IMR-90 (cell line): Measurements from ENCODE around the gene FUS. TPM values are rescaled to one million over a fixed set of nuclear protein-coding genes. Genes with fewer than 3 reads are reported as not detected.

Experiments used
- ATAC-seq: fragments of 200-7000 bp; cut with Tn5 transposase; 2 replicates; pipeline ENCODE4 v1.9.1; 2020; ENCODE audit warnings: low read depth, mild to moderate bottlenecking, moderate library complexity
- BruUV-seq: library from RNA; stranded (reverse); fragments of 400-500 nt; replicated peaks from 2 replicates; lab custom pipeline; 2021; lab: Mats Ljungman, UMichigan
- CTCF ChIA-PET: fragments of 300-600 bp; formaldehyde crosslinking; extraction: SDS; loops from one replicate; lab custom pipeline; 2021; ENCODE audit warnings: antibody characterized with exemption; lab: Yijun Ruan, JAX
- POLR2A ChIA-PET: fragments of 300-600 bp; sonication (Branson Sonifier 250); formaldehyde crosslinking; loops from one replicate; lab custom pipeline; 2022; ENCODE audit warnings: antibody characterized with exemption; ENCODE audit not compliant: unreplicated experiment; lab: Charles Lee
- DNase-seq: peaks from one replicate; pipeline ENCODE4 v3.0.0; 2013
- H2AFZ ChIP-seq: replicated peaks from 2 replicates; pipeline ENCODE3; 2013; ENCODE audit warnings: low read length, mild to moderate bottlenecking; ENCODE audit not compliant: poor library complexity
- H2AK5ac ChIP-seq: 2 replicates; pipeline ENCODE4 v1.6.1; 2013; ENCODE audit warnings: low read depth, low read length, inconsistent platforms
- H2AK9ac ChIP-seq: replicated peaks from 2 replicates; pipeline ENCODE3; 2013; ENCODE audit warnings: mild to moderate bottlenecking, low read depth, low read length, moderate library complexity; ENCODE audit not compliant: poor library complexity
- H2BK120ac ChIP-seq: 2 replicates; pipeline ENCODE4 v1.6.1; 2013; ENCODE audit warnings: low read depth, low read length, inconsistent platforms
- H2BK15ac ChIP-seq: 3 replicates; pipeline ENCODE4 v1.6.1; 2013; ENCODE audit warnings: low read depth, low read length, inconsistent platforms
- H2BK20ac ChIP-seq: 2 replicates; pipeline ENCODE4 v1.6.1; 2013; ENCODE audit warnings: low read depth, mild to moderate bottlenecking, inconsistent platforms, low read length, moderate library complexity
- H2BK5ac ChIP-seq: 2 replicates; pipeline ENCODE4 v1.6.1; 2013; ENCODE audit warnings: mild to moderate bottlenecking, low read depth, low read length, inconsistent platforms; ENCODE audit not compliant: poor library complexity, severe bottlenecking
- H3K14ac ChIP-seq: replicated peaks from 2 replicates; pipeline ENCODE4 v1.6.1; 2013; ENCODE audit warnings: low read depth, low read length, inconsistent platforms
- H3K18ac ChIP-seq: 2 replicates; pipeline ENCODE4 v1.6.1; 2013; ENCODE audit warnings: low read depth, low read length, control low read depth
- H3K23ac ChIP-seq: 2 replicates; pipeline ENCODE4 v1.6.1; 2013; ENCODE audit warnings: low read depth, low read length, inconsistent platforms
- H3K27ac ChIP-seq: 2 replicates; pipeline ENCODE4 v1.5.1; 2013; ENCODE audit warnings: mild to moderate bottlenecking, control low read depth, low read length; ENCODE audit not compliant: insufficient read depth
- H3K27me3 ChIP-seq: 2 replicates; pipeline ENCODE4 v1.6.1; 2013; ENCODE audit warnings: low read length; ENCODE audit not compliant: control insufficient read depth, insufficient read depth
- H3K36me3 ChIP-seq: 2 replicates; pipeline ENCODE4 v1.6.1; 2013; ENCODE audit warnings: low read length, mixed read lengths; ENCODE audit not compliant: control insufficient read depth, insufficient read depth
- H3K4ac ChIP-seq: 2 replicates; pipeline ENCODE4 v1.6.1; 2013; ENCODE audit warnings: low read depth, low read length, inconsistent platforms
- H3K4me1 ChIP-seq: 2 replicates; pipeline ENCODE4 v1.6.1; 2013; ENCODE audit warnings: low read length, mixed read lengths; ENCODE audit not compliant: control insufficient read depth, insufficient read depth
- H3K4me2 ChIP-seq: 2 replicates; pipeline ENCODE4 v1.6.1; 2013; ENCODE audit warnings: low read depth, mild to moderate bottlenecking, control low read depth, low read length, moderate library complexity
- H3K4me3 ChIP-seq: 2 replicates; pipeline ENCODE4 v1.5.1; 2013; ENCODE audit warnings: low read depth, mild to moderate bottlenecking, control low read depth, low read length, moderate library complexity; ENCODE audit not compliant: insufficient read depth
- H3K56ac ChIP-seq: 2 replicates; pipeline ENCODE4 v1.6.1; 2013; ENCODE audit warnings: low read length, inconsistent platforms; ENCODE audit not compliant: insufficient read depth; ENCODE audit errors: extremely low read depth
- H3K79me1 ChIP-seq, 2 experiments: 2 replicates each; pipeline ENCODE4 v1.6.1; 2013; ENCODE audit warnings: low read length in 2 of 2, inconsistent platforms in 1 of 2, low read depth in 1 of 2
- H3K9ac ChIP-seq: 2 replicates; pipeline ENCODE4 v1.6.1; 2013; ENCODE audit warnings: low read depth, low read length, control low read depth
- H3K9me1 ChIP-seq: 2 replicates; pipeline ENCODE4 v1.6.1; 2013; ENCODE audit warnings: low read length, inconsistent platforms; ENCODE audit not compliant: insufficient read depth
- H3K9me3 ChIP-seq: 2 replicates; pipeline ENCODE4 v1.6.1; 2013; ENCODE audit warnings: low read length; ENCODE audit not compliant: control insufficient read depth, insufficient read depth
- H4K20me1 ChIP-seq: 2 replicates; pipeline ENCODE4 v1.6.1; 2013; ENCODE audit warnings: low read length, inconsistent platforms; ENCODE audit not compliant: insufficient read depth
- H4K5ac ChIP-seq: 2 replicates; pipeline ENCODE4 v1.6.1; 2013; ENCODE audit warnings: mild to moderate bottlenecking, low read depth, low read length, control low read depth
- H4K8ac ChIP-seq, 2 experiments: 2 replicates each; pipeline ENCODE4 v1.6.1; 2013; ENCODE audit warnings: low read depth in 2 of 2, low read length in 2 of 2, control low read depth in 1 of 2, inconsistent platforms in 1 of 2
- H4K91ac ChIP-seq: 2 replicates; pipeline ENCODE4 v1.6.1; 2013; ENCODE audit warnings: low read depth, low read length, inconsistent platforms; ENCODE audit not compliant: insufficient read depth
- CTCF ChIP-seq: conservative IDR thresholded peaks from 2 replicates; pipeline ENCODE4 v1.5.1; 2012; ENCODE audit warnings: mild to moderate bottlenecking, low read depth, low read length, improper control_type of control experiment
- ELK1 ChIP-seq: fragments of 150-350 bp; IDR thresholded peaks from 2 replicates; pipeline ENCODE4 v1.6.1; 2016; ENCODE audit warnings: low read depth, mild to moderate bottlenecking, low read length, moderate library complexity, borderline replicate concordance
- FOS ChIP-seq: fragments of 150-350 bp; IDR thresholded peaks from 2 replicates; pipeline ENCODE4 v1.6.1; 2016; ENCODE audit warnings: low read depth, low read length
- MAZ ChIP-seq: IDR thresholded peaks from 2 replicates; pipeline ENCODE4 v1.6.1; 2012; ENCODE audit warnings: low read depth, mild to moderate bottlenecking, low read length, improper control_type of control experiment, moderate library complexity, borderline replicate concordance
- NFE2L2 ChIP-seq: fragments of 150-350 bp; IDR thresholded peaks from 2 replicates; pipeline ENCODE4 v1.6.1; 2016; ENCODE audit warnings: low read depth, mild to moderate bottlenecking, low read length
- SMC3 ChIP-seq: fragments of 150-350 bp; IDR thresholded peaks from 2 replicates; pipeline ENCODE4 v1.6.1; 2016; ENCODE audit warnings: low read depth, mild to moderate bottlenecking, antibody characterized with exemption, low read length, moderate library complexity
- WGBS, 2 experiments: methylation state at CpG; one replicate each; pipeline versions ENCODE4 v1.1.5 to v1.1.7; 2013; ENCODE audit warnings: missing lambda C conversion rate in 2 of 2; ENCODE audit not compliant: insufficient read length in 1 of 2; ENCODE audit errors: extremely low coverage in 2 of 2; 5-methylcytosine and 5-hydroxymethylcytosine counted together
- dilution Hi-C: fragments of 300-500 bp; cut with HindIII; formaldehyde crosslinking; loops from one replicate; pipeline ENCODE4 v1.14.3; 2018; ENCODE audit warnings: low sequenced_read_pairs; ENCODE audit not compliant: unreplicated experiment
- in situ Hi-C: fragments of 300-500 bp; cut with MboI; formaldehyde crosslinking; loops from 3 replicates; pipeline ENCODE4 v1.14.3; 2019; ENCODE audit warnings: low sequenced_read_pairs, inconsistent platforms, mixed read lengths
- intact Hi-C: fragments of 100-400 bp; cut with micrococcal nuclease; formaldehyde crosslinking; loops from 2 replicates; pipeline ENCODE4 v1.10.0; 2022
- polyA plus RNA-seq, 3 experiments: library from polyadenylated mRNA; depleted of rRNA; stranded (reverse); fragments of >200 nt; gene quantifications; 2 replicates each; pipeline ENCODE4 v1.2.3, GENCODE V29; 2012; ENCODE audit warnings: low replicate concordance in 1 of 3
- total RNA-seq: library from RNA; depleted of rRNA; stranded (reverse); fragments of >200 nt; gene quantifications from 2 replicates; pipeline ENCODE4 v1.2.3, GENCODE V29; 2012

FUS gene
- total and polyA plus RNA-seq, 2 of the 4 experiments (the other 2 are of a cell fraction): 42.8 to 340 TPM

- Histone ChIP-seq H3K36me3 (no peaks in the 10 kb centered on the region), H4K91ac (no peak overlapping the region), H2AFZ (no peak overlapping the region), H2AK5ac (no peak overlapping the region), H3K14ac (no peak overlapping the region), H3K4ac (no peak overlapping the region), H3K18ac (no peak overlapping the region), H3K9me1 (no peaks in the 10 kb centered on the region), H2BK5ac (no peak overlapping the region), H4K5ac (no peak overlapping the region), H3K27me3 (peaks cover 59% of the 10 kb centered on the region), H3K56ac (no peak overlapping the region), H4K20me1 (no peaks in the 10 kb centered on the region; the same call in 1 of the 2 replicates), H4K8ac (no peak overlapping the region), H3K79me1 (no peaks in the 10 kb centered on the region), H3K9ac (no peak overlapping the region), H3K9me3 (no peaks in the 10 kb centered on the region), H3K23ac (no peak overlapping the region), H2BK120ac (no peak overlapping the region), H2AK9ac (no peak overlapping the region), H2BK15ac (no peak overlapping the region), H3K4me3 (no peak overlapping the region), H3K4me2 (no peak overlapping the region), H3K27ac (no peak overlapping the region), H3K4me1 (peaks cover 4% of the 10 kb centered on the region; the same call in 1 of the 2 replicates), H2BK20ac (no peak overlapping the region)
- TF ChIP-seq FOS (no peak), ELK1 (no peak), CTCF (no peak), MAZ (no peak), NFE2L2 (no peak), SMC3 (no peak)
- DNase-seq: no peak
- ATAC-seq: no peak
- dilution Hi-C loops: no loop called here
- intact Hi-C loops: loop anchor here (10.0 kb wide), 1 partner anchor 481 kb away; no protein-coding TSS in a partner anchor
- WGBS, 2 experiments: no CpG with 5 or more reads among the region's 1 CpG
- no TSS peak for BruUV-seq
- ChIA-PET POLR2A (interaction anchor here (1.2 kb wide), 1 partner anchor 11 kb away, joined by 3 read pairs; the partner anchor contains the start of gene PYCARD), CTCF (no interaction called here)
- in situ Hi-C loops: no loop called here
Observed at GRCh38 chr16:31213342-31213741, 33.4 kb downstream of the FUS start.
